Gastrocnemius medialis (tissue), 4 donors: ENCODE data around the gene HSDL2.

Source experiments
- CTCF ChIP-seq, 5 experiments: fragments of 450-650 bp in 3 of 5; fragments of 200-600 bp in 2 of 5; sonication (generic) in 2 of 5; IDR thresholded peaks in 4 of 5; conservative IDR thresholded peaks in 1 of 5; 1 replicate in 4 of 5; 2 replicates in 1 of 5; pipeline ENCODE4 v1.5.1; 2016 to 2019; ENCODE audit warnings: antibody characterized with exemption in 5 of 5, mild to moderate bottlenecking in 3 of 5, moderate library complexity in 3 of 5
- POLR2A ChIP-seq, 2 donors: fragments of 450-650 bp; IDR thresholded peaks; one replicate each; pipeline ENCODE4 v1.6.1; 2017; ENCODE audit warnings: antibody characterized with exemption in 2 of 2, mild to moderate bottlenecking in 2 of 2, moderate library complexity in 2 of 2

- TF ChIP-seq CTCF (IDR thresholded peaks at IDR 0.05 in 4 of 5, conservative IDR thresholded peaks at IDR 0.05 in 1 of 5) (no peak), POLR2A (IDR thresholded peaks at IDR 0.05) (no peak)
Measured at GRCh38 chr9:112484607-112485006, 104.7 kb downstream of the HSDL2 start.
